ENCODE data around the gene SLC11A1. TPM values are rescaled to one million over a fixed set of nuclear protein-coding genes. Genes with fewer than 3 reads are reported as not detected.
A peak's percentile ranks its signal among the peaks of the same experiment; 100 is the strongest.

Gene SLC11A1
- total RNA-seq (2014; rRNA removed; shearing (Covaris generic)) (0.31 and 0.57 TPM in 2 replicates), total RNA-seq (2022) (0.59 and 0.78 TPM in 2 replicates), Bru-seq, nascent RNA (percentile 14 among the genes with signal in this experiment), BruChase-seq, experiment 1, labeled RNA remaining after a 6-hour chase (percentile 13 among the genes with signal in this experiment), BruChase-seq, experiment 2, labeled RNA remaining after a 2-hour chase (percentile 13 among the genes with signal in this experiment)
- long read RNA-seq, partial matches to known transcripts: 0 of 4 reads
- long read RNA-seq, other reads (novel, unspliced or antisense): 4 of 4 reads

GRCh38 chr2:218381916-218382366 lies at the start of gene SLC11A1:
SLC11A1 (plus strand) TSS chr2:218382273; CDS start chr2:218382369, 96 bp downstream.
- Histone ChIP-seq H4K20me1 (ENCODE audit: insufficient read depth, low read length) (no peaks in the 10 kb centered on the region), H2AFZ (ENCODE audit: low read length) (no peak within 1 kb of the TSS), H3K27ac (ENCODE audit: low read depth, low read length, poor library complexity, severe bottlenecking) (no peak within 1 kb of the TSS), H3K4me1 (ENCODE audit: insufficient read depth, low read length, poor library complexity, severe bottlenecking) (peaks cover 7% of the 10 kb centered on the region), H3K4me2 (ENCODE audit: low read length) (no peak within 1 kb of the TSS), H3K79me2 (ENCODE audit: insufficient read depth, low read depth, low read length) (no peaks in the 10 kb centered on the region), H3K9me2 (ENCODE audit: insufficient read depth, low read length) (no peaks in the 10 kb centered on the region), H3K4me3 (ENCODE audit: low read depth, low read length, poor library complexity, severe bottlenecking) (no peak within 1 kb of the TSS), H3K36me3 (ENCODE audit: insufficient read depth, low read length) (no peaks in the 10 kb centered on the region), H3K9me3 (ENCODE audit: low read length) (no peaks in the 10 kb centered on the region)
- ChIA-PET CTCF (ENCODE audit: unreplicated experiment) (no interaction called here), POLR2A (no interaction called here)
- no peak for TF ChIP-seq CTCF (conservative IDR thresholded peaks at IDR 0.05; ENCODE audit: low read length)
- intact Hi-C loops (cut with micrococcal nuclease; ENCODE audit: unreplicated experiment): no loop called here
- BruUV-seq (replicated peaks): no TSS peak
- DNase-seq (ENCODE audit: low spot score): no peak

- H3K9me3 ChIP-seq (ENCODE audit: low read length): no peaks in the 10 kb centered on the region
- peaks cover 93% of the 10 kb centered on the region for H3K4me1 ChIP-seq (ENCODE audit: insufficient read depth, low read length, poor library complexity, severe bottlenecking)
- no peak overlapping the region; the same call in 1 of the 2 replicates for H2AFZ ChIP-seq (ENCODE audit: low read length)
- peak overlapping the region; percentile 55 for H3K4me2 ChIP-seq (ENCODE audit: low read length)
- peak overlapping the region; percentile 100 for H3K27ac ChIP-seq (ENCODE audit: low read depth, low read length, poor library complexity, severe bottlenecking)
- H4K20me1 ChIP-seq (ENCODE audit: insufficient read depth, low read length): no peaks in the 10 kb centered on the region
- ChIA-PET CTCF (ENCODE audit: unreplicated experiment) (no interaction called here), POLR2A (interaction anchor here (0.6 to 4.2 kb wide), 6 partner anchors 10 to 95 kb away, joined by 3 to 28 read pairs (median 3); no protein-coding TSS in a partner anchor)
- TF ChIP-seq EZH2phosphoT487 (IDR thresholded peaks at IDR 0.05; ENCODE audit: borderline replicate concordance, low read depth, low read length) (no peak), CTCF (conservative IDR thresholded peaks at IDR 0.05; ENCODE audit: low read length) (no peak)
- H3K79me2 ChIP-seq (ENCODE audit: insufficient read depth, low read depth, low read length): peaks cover 6% of the 10 kb centered on the region; the same call in 1 of the 2 replicates
- H3K4me3 ChIP-seq (ENCODE audit: low read depth, low read length, poor library complexity, severe bottlenecking): peak overlapping the region; percentile 59
- no peaks in the 10 kb centered on the region for H3K36me3 ChIP-seq (ENCODE audit: insufficient read depth, low read length)
- no peaks in the 10 kb centered on the region for H3K9me2 ChIP-seq (ENCODE audit: insufficient read depth, low read length)
- DNase-seq (ENCODE audit: low spot score): no peak
- intact Hi-C loops (cut with micrococcal nuclease; ENCODE audit: unreplicated experiment): no loop called here
- no TSS peak for BruUV-seq (replicated peaks)
Observed at GRCh38 chr2:218332288-218332687, 49.8 kb upstream of the SLC11A1 start.
